Inflammatory macrophage treated with lipopolysaccharide for 1 hour (primary cell): Measurements from ENCODE around the gene ZSCAN10.
"Not testable (repeated sequence)": the region's sequence is repeated elsewhere in the genome, so short reads cannot be mapped to it uniquely, and the experiment has no call there.

ENCODE experiments used
- DNase-seq, 2 donors: peaks; one replicate each; pipeline ENCODE4 v3.0.0-alpha.2; 2020 to 2022

ZSCAN10 gene

GRCh38 chr16:3059041-3059722 lies 39.9 kb downstream of the ZSCAN10 start:
- peak; percentile 80 to 93 for DNase-seq

GRCh38 chr16:3058139-3059030 lies 40.7 kb downstream of the ZSCAN10 start:
- DNase-seq: no peak

- no peak for DNase-seq
These were observed 41.6 kb downstream of the ZSCAN10 start for GRCh38 chr16:3057181-3058138.

- DNase-seq: no peak
These were observed 42.5 kb downstream of the ZSCAN10 start for GRCh38 chr16:3056336-3057180.

- DNase-seq: not testable (repeated sequence)
These were observed 43.4 kb downstream of the ZSCAN10 start for GRCh38 chr16:3055734-3056115.

GRCh38 chr16:3054965-3055733 lies 43.9 kb downstream of the ZSCAN10 start:
- no peak for DNase-seq

GRCh38 chr16:3053330-3053710 lies 45.8 kb downstream of the ZSCAN10 start:
- DNase-seq: not testable (repeated sequence)

- not testable (repeated sequence) for DNase-seq
These were observed 46.3 kb downstream of the ZSCAN10 start for GRCh38 chr16:3052571-3053329.

GRCh38 chr16:3051494-3051893 lies 47.6 kb downstream of the ZSCAN10 start:
- peak; percentile 38 to 51 for DNase-seq

GRCh38 chr16:3051009-3051408 lies 48.1 kb downstream of the ZSCAN10 start:
- DNase-seq: no peak

GRCh38 chr16:3050487-3050886 lies 48.6 kb downstream of the ZSCAN10 start:
- no peak for DNase-seq

- DNase-seq: no peak
These were observed 49.1 kb downstream of the ZSCAN10 start for GRCh38 chr16:3049921-3050481.

GRCh38 chr16:3047387-3047720 lies 51.7 kb downstream of the ZSCAN10 start:
- no peak for DNase-seq

GRCh38 chr16:3046641-3047386 lies 52.3 kb downstream of the ZSCAN10 start:
- no peak for DNase-seq

- DNase-seq: peak; percentile 55 to 63
These were observed 53.1 kb downstream of the ZSCAN10 start, which contains the start of gene MMP25 for GRCh38 chr16:3045758-3046640. MMP25 (plus strand) TSS chr16:3046561; CDS start chr16:3046918, 357 bp downstream.

- DNase-seq: no peak
These were observed 54.4 kb downstream of the ZSCAN10 start for GRCh38 chr16:3044708-3045107.

- no peak for DNase-seq
These were observed 56.7 kb downstream of the ZSCAN10 start for GRCh38 chr16:3042376-3042775.

- DNase-seq: no peak
These were observed 60.2 kb downstream of the ZSCAN10 start for GRCh38 chr16:3038896-3039295.
